Prostate gland (tissue), 2 donors: ENCODE results near the gene PRELID1.

ENCODE experiments used
- POLR2A ChIP-seq: fragments of 450-650 bp; IDR thresholded peaks from one replicate; pipeline ENCODE4 v1.6.1; 2016; ENCODE audit warnings: antibody characterized with exemption, mild to moderate bottlenecking
- POLR2AphosphoS5 ChIP-seq: sonication (generic); formaldehyde crosslinking; IDR thresholded peaks from one replicate; pipeline ENCODE4 v1.6.1; 2017; ENCODE audit warnings: antibody characterized with exemption
- TF ChIP-seq, protein P1 (sequence below), 4 experiments: fragments of 200-600 bp in 2 of 4; fragments of 450-650 bp in 2 of 4; sonication (generic) in 2 of 4; IDR thresholded peaks; 1 replicate in 3 of 4; 2 replicates in 1 of 4; pipeline ENCODE4 v1.5.1; 2016 to 2019; ENCODE audit warnings: antibody characterized with exemption in 4 of 4, mild to moderate bottlenecking in 2 of 4, moderate library complexity in 2 of 4

DNA sequence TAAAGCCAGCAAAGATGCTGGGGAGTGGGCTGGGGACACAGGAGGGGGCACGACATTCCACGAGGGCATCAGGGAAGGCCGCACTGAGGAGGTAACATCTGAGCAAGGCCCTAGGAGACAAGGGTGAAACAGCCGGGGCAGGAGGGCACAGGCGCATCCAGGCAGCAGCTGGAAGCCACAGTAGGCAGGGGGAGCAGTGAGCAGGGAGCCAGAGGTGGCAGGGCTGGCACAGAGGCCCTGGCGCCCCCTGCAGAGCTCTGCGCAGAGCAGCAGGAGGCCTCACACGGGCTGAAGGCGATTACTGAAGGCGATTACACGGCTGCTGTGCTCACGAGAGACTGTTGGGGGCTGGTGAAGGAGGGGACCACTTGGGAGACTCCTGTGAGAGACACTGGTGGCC, 32.5 kb downstream of the PRELID1 start:
- TF ChIP-seq, protein P1, sequence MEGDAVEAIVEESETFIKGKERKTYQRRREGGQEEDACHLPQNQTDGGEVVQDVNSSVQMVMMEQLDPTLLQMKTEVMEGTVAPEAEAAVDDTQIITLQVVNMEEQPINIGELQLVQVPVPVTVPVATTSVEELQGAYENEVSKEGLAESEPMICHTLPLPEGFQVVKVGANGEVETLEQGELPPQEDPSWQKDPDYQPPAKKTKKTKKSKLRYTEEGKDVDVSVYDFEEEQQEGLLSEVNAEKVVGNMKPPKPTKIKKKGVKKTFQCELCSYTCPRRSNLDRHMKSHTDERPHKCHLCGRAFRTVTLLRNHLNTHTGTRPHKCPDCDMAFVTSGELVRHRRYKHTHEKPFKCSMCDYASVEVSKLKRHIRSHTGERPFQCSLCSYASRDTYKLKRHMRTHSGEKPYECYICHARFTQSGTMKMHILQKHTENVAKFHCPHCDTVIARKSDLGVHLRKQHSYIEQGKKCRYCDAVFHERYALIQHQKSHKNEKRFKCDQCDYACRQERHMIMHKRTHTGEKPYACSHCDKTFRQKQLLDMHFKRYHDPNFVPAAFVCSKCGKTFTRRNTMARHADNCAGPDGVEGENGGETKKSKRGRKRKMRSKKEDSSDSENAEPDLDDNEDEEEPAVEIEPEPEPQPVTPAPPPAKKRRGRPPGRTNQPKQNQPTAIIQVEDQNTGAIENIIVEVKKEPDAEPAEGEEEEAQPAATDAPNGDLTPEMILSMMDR (IDR thresholded peaks at IDR 0.05) = no peak
- TF ChIP-seq POLR2AphosphoS5 (no peak), POLR2A (no peak)
